IgD-negative memory B cell (primary cell): ENCODE measurements around the gene KAZALD1. TPM values are rescaled to one million over a fixed set of nuclear protein-coding genes. Genes with fewer than 3 reads are reported as not detected.
A peak's percentile ranks its signal among the peaks of the same experiment; 100 is the strongest.

Source experiments
- H3K27ac Mint-ChIP-seq, 3 donors: one replicate each; pipeline ENCODE4 v1.8.0; 2020 to 2022; ENCODE audit warnings: mild to moderate bottlenecking in 3 of 3, mixed read lengths in 3 of 3, moderate library complexity in 1 of 3
- H3K27me3 Mint-ChIP-seq: one replicate; pipeline ENCODE4 v1.8.0; 2021; ENCODE audit warnings: mixed read lengths
- H3K36me3 Mint-ChIP-seq: one replicate; pipeline ENCODE4 v1.8.0; 2020; ENCODE audit warnings: mild to moderate bottlenecking, mixed read lengths
- H3K4me1 Mint-ChIP-seq, 3 donors: one replicate each; pipeline ENCODE4 v1.8.0; 2020 to 2022; ENCODE audit warnings: mixed read lengths in 3 of 3, mild to moderate bottlenecking in 1 of 3
- H3K4me3 Mint-ChIP-seq, 4 donors: one replicate each; pipeline ENCODE4 v1.8.0; 2020 to 2022; ENCODE audit warnings: mild to moderate bottlenecking in 4 of 4, mixed read lengths in 4 of 4, moderate library complexity in 3 of 4
- H3K9me3 Mint-ChIP-seq, 3 donors: one replicate each; pipeline ENCODE4 v1.8.0; 2020 to 2021; ENCODE audit warnings: mixed read lengths in 3 of 3, mild to moderate bottlenecking in 1 of 3
- polyA plus RNA-seq: library from polyadenylated mRNA; unstranded; fragments of 300-500 nt; fragmentation: Illumina TruSeq; gene quantifications from one replicate; pipeline ENCODE4 v1.2.3, GENCODE V29; 2021

Gene KAZALD1
- polyA plus RNA-seq, 1 donor from 2014 or later, result not detected

GRCh38 chr10:101035916-101036702, 25.7 kb upstream of the KAZALD1 start:
- Mint-ChIP-seq H3K27ac (peak overlapping the region in 2 of 3 donors; percentile 12 to 35), H3K4me1 (peaks cover 5 to 9% (median 8%) of the 10 kb centered on the region in 3 donors), H3K9me3 (no peaks in the 10 kb centered on the region), H3K27me3 (no peaks in the 10 kb centered on the region), H3K4me3 (peak overlapping the region in 1 of 4 donors; percentile 26), H3K36me3 (peaks cover 8% of the 10 kb centered on the region)

DNA sequence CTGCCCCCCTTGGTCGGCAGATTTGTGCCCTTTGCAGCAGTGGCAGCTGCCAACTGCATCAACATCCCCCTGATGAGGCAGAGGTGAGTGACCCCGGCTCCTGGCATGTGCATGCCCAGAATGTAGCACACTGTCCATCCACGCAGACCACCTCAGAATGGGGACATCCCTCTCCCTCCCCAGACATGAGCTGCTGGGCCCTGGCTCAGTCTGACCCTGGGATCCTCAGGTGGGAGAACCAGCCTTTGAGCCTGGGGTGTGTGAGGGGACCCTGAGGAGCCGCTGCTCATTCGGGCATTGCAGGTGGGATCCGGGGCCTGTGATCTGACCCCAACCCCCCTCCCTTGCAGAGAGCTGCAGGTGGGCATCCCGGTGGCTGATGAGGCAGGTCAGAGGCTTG, 25.1 kb upstream of the KAZALD1 start:
- Mint-ChIP-seq H3K4me3 (no peak overlapping the region), H3K27ac (no peak overlapping the region), H3K4me1 (peaks cover 5 to 12% (median 9%) of the 10 kb centered on the region in 3 donors), H3K9me3 (no peaks in the 10 kb centered on the region), H3K27me3 (no peaks in the 10 kb centered on the region), H3K36me3 (peaks cover 8% of the 10 kb centered on the region)

DNA sequence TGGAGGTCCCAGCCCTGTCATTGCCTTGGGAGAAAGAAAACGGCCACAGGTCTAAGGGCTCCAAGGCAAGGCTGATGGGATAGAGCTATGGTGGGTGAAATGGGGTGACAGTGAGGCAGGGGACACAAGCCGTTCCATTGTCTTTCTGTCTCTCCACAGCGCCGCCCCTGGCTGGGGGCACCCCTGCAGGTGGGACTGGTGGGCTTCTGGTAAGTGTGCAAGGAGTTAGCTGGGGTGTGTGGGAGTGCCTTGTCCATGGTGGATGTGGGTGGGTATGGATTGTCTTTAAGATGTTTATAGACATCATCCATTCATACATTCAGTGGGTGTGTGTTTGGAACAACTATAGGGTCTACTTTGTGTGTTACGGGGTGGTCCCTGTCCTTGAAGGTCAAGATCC, 23.3 kb upstream of the KAZALD1 start:
- Mint-ChIP-seq H3K27me3 (no peaks in the 10 kb centered on the region), H3K27ac (no peak overlapping the region), H3K4me1 (peaks cover 11 to 16% (median 15%) of the 10 kb centered on the region in 3 donors), H3K9me3 (no peaks in the 10 kb centered on the region), H3K36me3 (peaks cover 7% of the 10 kb centered on the region), H3K4me3 (no peak overlapping the region)

- peaks cover 11 to 17% (median 16%) of the 10 kb centered on the region in 3 donors for H3K4me1 Mint-ChIP-seq
- H3K36me3 Mint-ChIP-seq, result peaks cover 7% of the 10 kb centered on the region
- no peaks in the 10 kb centered on the region for H3K27me3 Mint-ChIP-seq
- H3K9me3 Mint-ChIP-seq, result no peaks in the 10 kb centered on the region
- H3K27ac Mint-ChIP-seq, result no peak overlapping the region
- peak overlapping the region in 1 of 4 donors; percentile 7 for H3K4me3 Mint-ChIP-seq
These were observed 21.7 kb upstream of the KAZALD1 start for GRCh38 chr10:101040061-101040460.

DNA sequence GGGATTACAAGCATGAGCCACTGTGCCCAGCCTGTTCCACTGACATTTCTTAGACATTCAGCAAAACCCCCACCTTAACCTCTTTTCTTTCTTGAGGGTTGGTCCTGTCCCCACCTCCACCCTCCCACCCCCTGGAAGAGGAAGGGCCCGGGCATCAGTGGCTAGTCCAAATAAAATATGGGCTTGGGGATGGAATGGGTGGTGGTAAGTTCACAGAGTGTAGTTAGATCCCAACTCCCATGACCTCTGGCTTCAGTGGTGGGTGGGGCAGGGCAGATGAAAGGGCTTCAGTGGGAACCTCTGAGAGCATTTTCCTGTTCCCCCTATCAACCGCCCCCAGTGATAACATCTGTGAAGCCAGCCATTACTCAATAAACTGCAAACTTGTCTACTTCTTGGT, 20.9 kb upstream of the KAZALD1 start:
- no peaks in the 10 kb centered on the region for H3K9me3 Mint-ChIP-seq
- peaks cover 11 to 17% (median 16%) of the 10 kb centered on the region in 3 donors for H3K4me1 Mint-ChIP-seq
- peak overlapping the region in 1 of 4 donors; percentile 47 for H3K4me3 Mint-ChIP-seq
- no peaks in the 10 kb centered on the region for H3K27me3 Mint-ChIP-seq
- peak overlapping the region in 1 of 3 donors; percentile 41 for H3K27ac Mint-ChIP-seq
- peaks cover 7% of the 10 kb centered on the region for H3K36me3 Mint-ChIP-seq

DNA sequence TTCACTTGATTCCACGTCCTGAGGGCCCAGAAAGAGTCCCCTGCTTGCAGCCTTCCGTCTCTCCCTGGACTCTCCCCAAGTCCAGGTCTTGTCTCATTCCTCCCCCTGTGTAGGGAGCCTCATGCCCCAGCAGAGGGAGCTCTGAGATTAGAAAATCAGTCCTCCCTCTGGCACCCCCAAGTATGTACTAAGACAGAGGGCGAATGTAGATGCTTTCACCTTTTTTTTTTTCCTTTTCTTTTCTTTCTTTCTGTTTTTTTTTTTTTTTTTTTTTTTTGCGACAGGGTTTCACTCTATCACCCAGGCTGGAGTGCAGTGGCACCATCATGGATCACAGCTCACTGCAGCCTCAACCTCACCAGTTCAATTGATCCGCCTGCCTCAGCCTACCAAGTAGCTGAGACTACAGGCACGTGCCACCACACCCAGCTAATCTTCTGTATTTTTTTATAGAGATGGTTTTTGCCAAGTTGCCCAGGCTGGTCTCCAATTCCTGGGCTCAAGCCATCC, 20.5 kb upstream of the KAZALD1 start:
- H3K36me3 Mint-ChIP-seq, result peaks cover 7% of the 10 kb centered on the region
- peaks cover 11 to 17% (median 16%) of the 10 kb centered on the region in 3 donors for H3K4me1 Mint-ChIP-seq
- H3K4me3 Mint-ChIP-seq, result peak overlapping the region in 1 of 4 donors; percentile 47
- no peaks in the 10 kb centered on the region for H3K9me3 Mint-ChIP-seq
- H3K27me3 Mint-ChIP-seq, result no peaks in the 10 kb centered on the region
- peak overlapping the region in 2 of 3 donors; percentile 41 for H3K27ac Mint-ChIP-seq

DNA sequence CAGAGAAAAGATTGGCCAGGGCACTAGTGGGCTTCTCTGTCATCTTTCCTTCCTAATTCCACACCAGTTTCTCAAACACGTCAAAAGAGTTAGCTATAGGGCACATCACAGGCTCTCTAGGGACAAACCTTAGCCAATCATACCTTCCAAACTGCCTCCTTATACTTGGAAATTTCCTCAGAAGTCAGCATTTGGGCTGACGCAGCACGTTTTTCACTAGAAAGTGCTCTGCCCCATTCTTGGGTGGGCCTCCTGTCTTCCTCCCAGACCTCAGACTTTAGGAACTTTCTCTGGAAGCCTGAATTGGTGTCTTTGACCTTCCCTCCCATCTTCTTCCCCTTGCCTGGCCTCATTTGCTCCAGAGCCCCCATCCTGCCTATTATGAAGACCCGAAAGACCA, 19.7 kb upstream of the KAZALD1 start:
- Mint-ChIP-seq H3K27me3 (peaks cover 5% of the 10 kb centered on the region), H3K9me3 (no peaks in the 10 kb centered on the region), H3K4me1 (peaks cover 11 to 17% (median 16%) of the 10 kb centered on the region in 3 donors), H3K27ac (peak overlapping the region in 1 of 3 donors; percentile 90), H3K4me3 (peak overlapping the region; percentile 97 to 100 (median 98)), H3K36me3 (peaks cover 6% of the 10 kb centered on the region)

- H3K27me3 Mint-ChIP-seq, result peaks cover 6% of the 10 kb centered on the region
- no peaks in the 10 kb centered on the region for H3K9me3 Mint-ChIP-seq
- H3K4me1 Mint-ChIP-seq, result peaks cover 11 to 17% (median 16%) of the 10 kb centered on the region in 3 donors
- peak overlapping the region; percentile 90 to 98 (median 96) for H3K27ac Mint-ChIP-seq
- H3K36me3 Mint-ChIP-seq, result peaks cover 3% of the 10 kb centered on the region
- H3K4me3 Mint-ChIP-seq, result peak overlapping the region; percentile 97 to 100 (median 98)
These were observed 19.0 kb upstream of the KAZALD1 start for GRCh38 chr10:101042667-101043362.

DNA sequence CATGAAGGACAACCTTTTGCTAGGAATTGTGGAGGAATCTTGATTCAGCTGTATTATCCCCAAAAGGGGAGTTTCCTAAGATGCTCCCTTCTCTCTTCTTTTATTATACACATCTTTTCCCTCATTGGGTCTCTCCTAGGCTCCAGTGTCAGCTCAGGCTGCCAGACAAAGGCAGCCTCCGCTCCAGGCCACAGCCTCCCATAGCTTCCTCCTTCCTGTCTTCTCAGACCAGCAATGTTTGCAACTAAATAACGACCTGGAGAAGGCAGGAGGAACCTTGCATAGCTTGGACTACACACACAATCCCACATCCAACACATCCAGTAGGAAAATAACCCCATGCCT, 18.5 kb upstream of the KAZALD1 start:
- H3K4me1 Mint-ChIP-seq, result peaks cover 11 to 17% (median 16%) of the 10 kb centered on the region in 3 donors
- H3K36me3 Mint-ChIP-seq, result no peaks in the 10 kb centered on the region
- peak overlapping the region; percentile 90 to 98 (median 96) for H3K27ac Mint-ChIP-seq

GRCh38 chr10:101044117-101044516, 17.7 kb upstream of the KAZALD1 start:
- no peaks in the 10 kb centered on the region for H3K9me3 Mint-ChIP-seq
- peaks cover 17% of the 10 kb centered on the region for H3K27me3 Mint-ChIP-seq
- H3K4me1 Mint-ChIP-seq, result peaks cover 11 to 17% (median 16%) of the 10 kb centered on the region in 3 donors
- peak overlapping the region in 2 of 4 donors; percentile 32 to 98 for H3K4me3 Mint-ChIP-seq
- no peak overlapping the region for H3K27ac Mint-ChIP-seq
- H3K36me3 Mint-ChIP-seq, result no peaks in the 10 kb centered on the region

More for the DNA sequence above, 18.5 kb upstream of the KAZALD1 start:
- peak overlapping the region; percentile 97 to 100 (median 98) for H3K4me3 Mint-ChIP-seq
- peaks cover 10% of the 10 kb centered on the region for H3K27me3 Mint-ChIP-seq
- no peaks in the 10 kb centered on the region for H3K9me3 Mint-ChIP-seq

GRCh38 chr10:101046332-101047238, 15.2 kb upstream of the KAZALD1 start:
- H3K27ac Mint-ChIP-seq, result no peak overlapping the region
- peaks cover 30% of the 10 kb centered on the region for H3K27me3 Mint-ChIP-seq
- H3K9me3 Mint-ChIP-seq, result no peaks in the 10 kb centered on the region
- H3K36me3 Mint-ChIP-seq, result no peaks in the 10 kb centered on the region
- no peak overlapping the region for H3K4me3 Mint-ChIP-seq
- peaks cover 16 to 17% (median 16%) of the 10 kb centered on the region in 3 donors for H3K4me1 Mint-ChIP-seq

DNA sequence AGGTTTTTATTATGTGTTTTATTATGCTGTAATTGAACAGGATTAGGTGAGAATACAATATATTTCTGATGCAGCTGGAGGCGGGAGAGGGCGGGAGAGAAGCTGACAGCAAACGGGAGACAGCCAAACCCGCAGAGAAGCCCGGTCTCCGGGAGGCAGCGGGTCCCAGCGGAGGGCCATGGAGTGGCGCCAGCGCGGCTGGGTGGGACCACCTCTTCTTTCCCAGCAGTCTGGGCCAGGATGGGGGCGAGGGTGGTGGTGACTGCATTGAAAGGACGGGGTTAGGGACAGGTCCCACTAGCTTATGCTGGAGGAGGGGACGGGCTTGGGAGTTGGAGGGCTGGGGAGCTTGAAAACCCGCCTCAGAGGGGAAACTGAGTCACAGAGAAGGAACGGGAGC, 14.5 kb upstream of the KAZALD1 start:
- Mint-ChIP-seq H3K27me3 (peaks cover 30% of the 10 kb centered on the region), H3K4me3 (no peak overlapping the region), H3K36me3 (no peaks in the 10 kb centered on the region), H3K4me1 (peaks cover 12 to 16% (median 15%) of the 10 kb centered on the region in 3 donors), H3K9me3 (no peaks in the 10 kb centered on the region), H3K27ac (no peak overlapping the region)

GRCh38 chr10:101047961-101048892, 13.6 kb upstream of the KAZALD1 start:
- H3K9me3 Mint-ChIP-seq, result no peaks in the 10 kb centered on the region
- H3K4me3 Mint-ChIP-seq, result no peak overlapping the region
- peaks cover 30% of the 10 kb centered on the region for H3K27me3 Mint-ChIP-seq
- H3K36me3 Mint-ChIP-seq, result no peaks in the 10 kb centered on the region
- no peak overlapping the region for H3K27ac Mint-ChIP-seq
- peaks cover 5 to 8% (median 5%) of the 10 kb centered on the region in 3 donors for H3K4me1 Mint-ChIP-seq
